OCI-LY1 (cell line): ENCODE data around the gene FLT3LG.

Experiments used
- EZH2 ChIP-seq: fragments of 200-600 bp; sonication (generic), shearing (Covaris generic); IDR thresholded peaks from 2 replicates; pipeline ENCODE4 v1.8.0; 2017; ENCODE audit warnings: borderline replicate concordance, mixed run types, mild to moderate bottlenecking, antibody characterized with exemption, low read length, moderate library complexity, mixed read lengths
- TF ChIP-seq, protein P1 (sequence below): fragments of 200-600 bp; sonication (generic), shearing (Covaris generic); IDR thresholded peaks from 2 replicates; pipeline ENCODE4 v1.5.1; 2017; ENCODE audit warnings: mild to moderate bottlenecking, antibody characterized with exemption, low read length, moderate library complexity, mixed read lengths

DNA sequence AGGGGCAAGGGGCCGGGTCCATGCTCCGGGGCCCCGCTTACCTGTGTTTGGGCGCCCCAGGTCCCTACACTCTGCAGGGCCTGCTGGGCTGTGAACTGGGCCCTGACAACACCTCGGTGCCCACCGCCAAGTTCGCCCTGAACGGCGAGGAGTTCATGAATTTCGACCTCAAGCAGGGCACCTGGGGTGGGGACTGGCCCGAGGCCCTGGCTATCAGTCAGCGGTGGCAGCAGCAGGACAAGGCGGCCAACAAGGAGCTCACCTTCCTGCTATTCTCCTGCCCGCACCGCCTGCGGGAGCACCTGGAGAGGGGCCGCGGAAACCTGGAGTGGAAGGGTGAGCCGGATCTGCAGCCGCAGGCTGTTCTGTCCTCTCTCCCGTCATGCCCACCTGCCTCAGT, 40.1 kb downstream of the FLT3LG start:
- TF ChIP-seq, protein P1, sequence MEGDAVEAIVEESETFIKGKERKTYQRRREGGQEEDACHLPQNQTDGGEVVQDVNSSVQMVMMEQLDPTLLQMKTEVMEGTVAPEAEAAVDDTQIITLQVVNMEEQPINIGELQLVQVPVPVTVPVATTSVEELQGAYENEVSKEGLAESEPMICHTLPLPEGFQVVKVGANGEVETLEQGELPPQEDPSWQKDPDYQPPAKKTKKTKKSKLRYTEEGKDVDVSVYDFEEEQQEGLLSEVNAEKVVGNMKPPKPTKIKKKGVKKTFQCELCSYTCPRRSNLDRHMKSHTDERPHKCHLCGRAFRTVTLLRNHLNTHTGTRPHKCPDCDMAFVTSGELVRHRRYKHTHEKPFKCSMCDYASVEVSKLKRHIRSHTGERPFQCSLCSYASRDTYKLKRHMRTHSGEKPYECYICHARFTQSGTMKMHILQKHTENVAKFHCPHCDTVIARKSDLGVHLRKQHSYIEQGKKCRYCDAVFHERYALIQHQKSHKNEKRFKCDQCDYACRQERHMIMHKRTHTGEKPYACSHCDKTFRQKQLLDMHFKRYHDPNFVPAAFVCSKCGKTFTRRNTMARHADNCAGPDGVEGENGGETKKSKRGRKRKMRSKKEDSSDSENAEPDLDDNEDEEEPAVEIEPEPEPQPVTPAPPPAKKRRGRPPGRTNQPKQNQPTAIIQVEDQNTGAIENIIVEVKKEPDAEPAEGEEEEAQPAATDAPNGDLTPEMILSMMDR, result no peak
- TF ChIP-seq EZH2, result no peak
